Thyroid gland (tissue), 4 donors: ENCODE results near the gene FOXO3.
"Not testable (repeated sequence)": the region's sequence is repeated elsewhere in the genome, so short reads cannot be mapped to it uniquely, and the experiment has no call there.

ENCODE experiments used
- POLR2A ChIP-seq, 2 donors: fragments of 450-650 bp; IDR thresholded peaks; one replicate each; pipeline ENCODE4 v1.6.1; 2017; ENCODE audit warnings: antibody characterized with exemption in 2 of 2, mild to moderate bottlenecking in 2 of 2, moderate library complexity in 1 of 2
- TF ChIP-seq, protein P1 (sequence below), 6 experiments: fragments of 200-600 bp in 3 of 6; fragments of 450-650 bp in 3 of 6; sonication (generic) in 3 of 6; IDR thresholded peaks; one replicate each; pipeline ENCODE4 v1.5.1; 2016 to 2019; ENCODE audit warnings: antibody characterized with exemption in 6 of 6, mild to moderate bottlenecking in 2 of 6, inconsistent platforms in 1 of 6, moderate library complexity in 1 of 6

DNA sequence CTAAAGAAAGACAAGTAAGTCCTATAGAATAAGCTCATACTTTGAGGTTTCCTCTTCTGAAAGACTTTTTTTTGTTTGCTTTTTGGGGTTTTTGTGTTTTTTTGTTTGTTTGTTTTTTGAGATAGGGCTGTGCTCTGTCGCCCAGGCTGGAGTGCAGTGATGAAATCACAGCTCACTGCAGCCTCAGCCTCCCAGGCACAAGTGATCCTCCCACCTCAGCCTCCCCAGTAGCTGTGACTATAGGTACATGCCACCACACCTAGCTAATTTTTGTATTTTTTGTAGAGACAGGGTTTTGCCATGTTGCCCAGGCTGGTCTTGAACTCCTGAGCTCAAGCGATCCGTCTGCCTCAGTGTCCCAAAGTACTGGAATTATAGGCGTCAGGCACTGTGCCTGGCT is 98.1 kb downstream of the FOXO3 start:
- not testable (repeated sequence) for TF ChIP-seq POLR2A (IDR thresholded peaks at IDR 0.05)
- TF ChIP-seq, protein P1, sequence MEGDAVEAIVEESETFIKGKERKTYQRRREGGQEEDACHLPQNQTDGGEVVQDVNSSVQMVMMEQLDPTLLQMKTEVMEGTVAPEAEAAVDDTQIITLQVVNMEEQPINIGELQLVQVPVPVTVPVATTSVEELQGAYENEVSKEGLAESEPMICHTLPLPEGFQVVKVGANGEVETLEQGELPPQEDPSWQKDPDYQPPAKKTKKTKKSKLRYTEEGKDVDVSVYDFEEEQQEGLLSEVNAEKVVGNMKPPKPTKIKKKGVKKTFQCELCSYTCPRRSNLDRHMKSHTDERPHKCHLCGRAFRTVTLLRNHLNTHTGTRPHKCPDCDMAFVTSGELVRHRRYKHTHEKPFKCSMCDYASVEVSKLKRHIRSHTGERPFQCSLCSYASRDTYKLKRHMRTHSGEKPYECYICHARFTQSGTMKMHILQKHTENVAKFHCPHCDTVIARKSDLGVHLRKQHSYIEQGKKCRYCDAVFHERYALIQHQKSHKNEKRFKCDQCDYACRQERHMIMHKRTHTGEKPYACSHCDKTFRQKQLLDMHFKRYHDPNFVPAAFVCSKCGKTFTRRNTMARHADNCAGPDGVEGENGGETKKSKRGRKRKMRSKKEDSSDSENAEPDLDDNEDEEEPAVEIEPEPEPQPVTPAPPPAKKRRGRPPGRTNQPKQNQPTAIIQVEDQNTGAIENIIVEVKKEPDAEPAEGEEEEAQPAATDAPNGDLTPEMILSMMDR (IDR thresholded peaks at IDR 0.05), result not testable (repeated sequence)
